Glutamatergic neuron (in vitro differentiated cells): ENCODE results near the gene PSMB11. TPM values are rescaled to one million over a fixed set of nuclear protein-coding genes. Genes with fewer than 3 reads are reported as not detected.
A peak's percentile ranks its signal among the peaks of the same experiment; 100 is the strongest.

Experiments
- DNase-seq: peaks from one replicate; pipeline ENCODE4 v3.0.0; 2022
- H3K27ac Mint-ChIP-seq: one replicate; pipeline ENCODE4 v1.8.0; 2020; ENCODE audit warnings: mild to moderate bottlenecking, mixed read lengths, inconsistent platforms; ENCODE audit not compliant: unreplicated experiment
- H3K27me3 Mint-ChIP-seq: one replicate; pipeline ENCODE4 v1.8.0; 2020; ENCODE audit warnings: mild to moderate bottlenecking, moderate library complexity, mixed read lengths, inconsistent platforms; ENCODE audit not compliant: unreplicated experiment
- H3K36me3 Mint-ChIP-seq: one replicate; pipeline ENCODE4 v1.8.0; 2020; ENCODE audit warnings: mild to moderate bottlenecking, mixed read lengths, inconsistent platforms; ENCODE audit not compliant: unreplicated experiment
- H3K4me1 Mint-ChIP-seq: one replicate; pipeline ENCODE4 v1.8.0; 2020; ENCODE audit warnings: mild to moderate bottlenecking, low read depth, mixed read lengths, inconsistent platforms; ENCODE audit not compliant: unreplicated experiment
- H3K4me3 Mint-ChIP-seq: one replicate; pipeline ENCODE4 v1.8.0; 2020; ENCODE audit warnings: mild to moderate bottlenecking, mixed read lengths, inconsistent platforms; ENCODE audit not compliant: unreplicated experiment
- H3K9me3 Mint-ChIP-seq: one replicate; pipeline ENCODE4 v1.8.0; 2020; ENCODE audit warnings: mild to moderate bottlenecking, moderate library complexity, mixed read lengths, inconsistent platforms; ENCODE audit not compliant: unreplicated experiment
- CTCF ChIP-seq: fragments of 200-600 bp; sonication (generic); IDR thresholded peaks from one replicate; pipeline ENCODE4 v1.5.0; 2021; ENCODE audit not compliant: partially characterized antibody, unreplicated experiment
- total RNA-seq: library from RNA; stranded (reverse); fragmentation: NEBNext Ultra II Directional; extraction: Animal tissue kit (Norgen Biotek cat#: 25700); gene quantifications from one replicate; pipeline ENCODE4 v1.2.1, GENCODE V29; 2021; ENCODE audit not compliant: unreplicated experiment

Gene PSMB11
- total RNA-seq, 1 donor from 2014 or later, result not detected

- peak overlapping the region; percentile 81 for H3K4me3 Mint-ChIP-seq
- peaks cover 7% of the 10 kb centered on the region for H3K9me3 Mint-ChIP-seq
- peak overlapping the region; percentile 30 for H3K27ac Mint-ChIP-seq
- no peak for TF ChIP-seq CTCF
- no peaks in the 10 kb centered on the region for H3K36me3 Mint-ChIP-seq
- H3K4me1 Mint-ChIP-seq, result peaks cover 25% of the 10 kb centered on the region
- peaks cover 20% of the 10 kb centered on the region for H3K27me3 Mint-ChIP-seq
- no peak for DNase-seq
These were observed 16.9 kb downstream of the PSMB11 start for GRCh38 chr14:23058654-23059504.

- no peak overlapping the region for H3K27ac Mint-ChIP-seq
- peaks cover 13% of the 10 kb centered on the region for H3K4me1 Mint-ChIP-seq
- no peaks in the 10 kb centered on the region for H3K36me3 Mint-ChIP-seq
- no peak overlapping the region for H3K4me3 Mint-ChIP-seq
- DNase-seq, result no peak
- peaks cover 6% of the 10 kb centered on the region for H3K9me3 Mint-ChIP-seq
- TF ChIP-seq CTCF, result no peak
- peaks cover 21% of the 10 kb centered on the region for H3K27me3 Mint-ChIP-seq
These were observed 18.7 kb downstream of the PSMB11 start for GRCh38 chr14:23060536-23061260.

- TF ChIP-seq CTCF, result no peak
- no peak overlapping the region for H3K27ac Mint-ChIP-seq
- peaks cover 15% of the 10 kb centered on the region for H3K27me3 Mint-ChIP-seq
- peaks cover 10% of the 10 kb centered on the region for H3K4me1 Mint-ChIP-seq
- no peak for DNase-seq
- no peak overlapping the region for H3K4me3 Mint-ChIP-seq
- peaks cover 3% of the 10 kb centered on the region for H3K36me3 Mint-ChIP-seq
- H3K9me3 Mint-ChIP-seq, result peaks cover 5% of the 10 kb centered on the region
These were observed 20.0 kb downstream of the PSMB11 start for GRCh38 chr14:23062002-23062401.

GRCh38 chr14:23063601-23064000, 21.6 kb downstream of the PSMB11 start:
- no peak for TF ChIP-seq CTCF
- Mint-ChIP-seq H3K36me3 (peaks cover 5% of the 10 kb centered on the region), H3K4me3 (no peak overlapping the region), H3K27me3 (peaks cover 13% of the 10 kb centered on the region), H3K4me1 (peaks cover 15% of the 10 kb centered on the region), H3K9me3 (peaks cover 5% of the 10 kb centered on the region), H3K27ac (no peak overlapping the region)
- no peak for DNase-seq

- no peak for DNase-seq
- peaks cover 9% of the 10 kb centered on the region for H3K9me3 Mint-ChIP-seq
- peaks cover 10% of the 10 kb centered on the region for H3K27me3 Mint-ChIP-seq
- H3K4me3 Mint-ChIP-seq, result peak overlapping the region; percentile 65
- peaks cover 5% of the 10 kb centered on the region for H3K36me3 Mint-ChIP-seq
- no peak for TF ChIP-seq CTCF
- H3K27ac Mint-ChIP-seq, result no peak overlapping the region
- H3K4me1 Mint-ChIP-seq, result peaks cover 19% of the 10 kb centered on the region
These were observed 24.4 kb downstream of the PSMB11 start for GRCh38 chr14:23066368-23066767.
